Measurements from ENCODE around the gene NCKIPSD.

Gene NCKIPSD

GRCh38 chr3:48680811-48681540, 4.7 kb downstream of the NCKIPSD start:
- ChIA-PET CTCF (no interaction called here), POLR2A (no interaction called here)
- Histone ChIP-seq H3K4me3 (ENCODE audit: low read depth, low read length) (no peak overlapping the region), H3K9me3 (ENCODE audit: control insufficient read depth, insufficient read depth, low read depth, low read length) (no peaks in the 10 kb centered on the region), H3K4me1 (ENCODE audit: control insufficient read depth, insufficient read depth, low read length) (peaks cover 9% of the 10 kb centered on the region), H3K36me3 (ENCODE audit: control insufficient read depth in 2 of 2, insufficient read depth in 1 of 2, low read length in 2 of 2) (peaks cover 3 to 71% of the 10 kb centered on the region in 2 experiments; a peak in 2 of 3 replicates), H3K27ac (ENCODE audit: extremely low read depth, low read depth, low read length) (no peak overlapping the region)
- peak; percentile 65 for TF ChIP-seq EGR2 (tag by site-specific recombination; IDR thresholded peaks at IDR 0.05; ENCODE audit: low read depth)
- TF ChIP-seq MYNN (tag by site-specific recombination; IDR thresholded peaks at IDR 0.05; ENCODE audit: borderline replicate concordance) = no peak

GRCh38 chr3:48679411-48680391, 6.0 kb downstream of the NCKIPSD start:
- no peak overlapping the region for H3K4me3 ChIP-seq (ENCODE audit: low read depth, low read length)
- H3K27ac ChIP-seq (ENCODE audit: extremely low read depth, low read depth, low read length) = no peak overlapping the region
- no peak for TF ChIP-seq ZBTB26 (tag by site-specific recombination; optimal IDR thresholded peaks at IDR 0.05)
- no peak for TF ChIP-seq ZNF621 (tag by site-specific recombination; IDR thresholded peaks at IDR 0.05)
- TF ChIP-seq ZNF202 (tag by site-specific recombination; IDR thresholded peaks at IDR 0.05; ENCODE audit: borderline replicate concordance) = no peak
- no peak for TF ChIP-seq ATF2 (tag by site-specific recombination; IDR thresholded peaks at IDR 0.05; ENCODE audit: low read depth)
- TF ChIP-seq ZNF677 (tag by site-specific recombination; IDR thresholded peaks at IDR 0.05) = no peak
- no peak for TF ChIP-seq ZBTB48 (tag by site-specific recombination; IDR thresholded peaks at IDR 0.05)
- TF ChIP-seq ZNF791 (tag by site-specific recombination; IDR thresholded peaks at IDR 0.05) = no peak
- no peak for TF ChIP-seq OSR2 (tag by site-specific recombination; IDR thresholded peaks at IDR 0.05)
- TF ChIP-seq ZNF350 (tag by site-specific recombination; IDR thresholded peaks at IDR 0.05) = no peak
- TF ChIP-seq ZNF561 (tag by site-specific recombination; IDR thresholded peaks at IDR 0.05; ENCODE audit: borderline replicate concordance) = no peak
- no peak for TF ChIP-seq ZNF571 (tag by site-specific recombination; IDR thresholded peaks at IDR 0.05)
- TF ChIP-seq ZNF10 (tag by site-specific recombination; IDR thresholded peaks at IDR 0.05) = no peak
- TF ChIP-seq MEIS1 (CRISPR knock-in tag; IDR thresholded peaks at IDR 0.05; ENCODE audit: borderline replicate concordance) = no peak
- H3K4me1 ChIP-seq (ENCODE audit: control insufficient read depth, insufficient read depth, low read length) = peaks cover 8% of the 10 kb centered on the region
- ChIA-PET POLR2A (interaction anchor here (0.9 kb wide), 1 partner anchor 17 kb away, joined by 3 read pairs; the partner anchor contains the start of gene CELSR3), CTCF (no interaction called here)
- no peaks in the 10 kb centered on the region for H3K9me3 ChIP-seq (ENCODE audit: control insufficient read depth, insufficient read depth, low read depth, low read length)
- H3K36me3 ChIP-seq (ENCODE audit: control insufficient read depth in 2 of 2, insufficient read depth in 1 of 2, low read length in 2 of 2) = peaks cover 3 to 82% of the 10 kb centered on the region in 2 experiments; a peak in 2 of 3 replicates

GRCh38 chr3:48678566-48679380, 6.9 kb downstream of the NCKIPSD start:
- Histone ChIP-seq H3K4me1 (ENCODE audit: control insufficient read depth, insufficient read depth, low read length) (no peaks in the 10 kb centered on the region), H3K4me3 (ENCODE audit: low read depth, low read length) (no peak overlapping the region), H3K27ac (ENCODE audit: extremely low read depth, low read depth, low read length) (no peak overlapping the region), H3K36me3 (ENCODE audit: control insufficient read depth in 2 of 2, insufficient read depth in 1 of 2, low read length in 2 of 2) (peaks cover 3 to 91% of the 10 kb centered on the region in 2 experiments; a peak in 2 of 3 replicates), H3K9me3 (ENCODE audit: control insufficient read depth, insufficient read depth, low read depth, low read length) (no peaks in the 10 kb centered on the region)
- ChIA-PET POLR2A (interaction anchor here (0.9 kb wide), 1 partner anchor 16 kb away, joined by 3 read pairs; the partner anchor contains the start of gene CELSR3), CTCF (no interaction called here)
- TF ChIP-seq ZNF558 (tag by site-specific recombination; IDR thresholded peaks at IDR 0.05) (no peak), ZNF311 (tag by site-specific recombination; IDR thresholded peaks at IDR 0.05; ENCODE audit: borderline replicate concordance) (no peak), PATZ1 (tag by site-specific recombination; IDR thresholded peaks at IDR 0.05) (no peak), ZNF266 (tag by site-specific recombination; IDR thresholded peaks at IDR 0.05; ENCODE audit: low read depth) (no peak), ZIC2 (tag by site-specific recombination; IDR thresholded peaks at IDR 0.05) (no peak), ZNF24 (tag by site-specific recombination; IDR thresholded peaks at IDR 0.05) (no peak), INSM2 (tag by site-specific recombination; IDR thresholded peaks at IDR 0.05) (no peak)

Measured in HEK293 (cell line).